HG03520 (cell line): ENCODE results near the gene UCK1.

Source experiments
- ATAC-seq: cut with Tn5 transposase; IDR thresholded peaks from one replicate; pipeline ENCODE4 v1.9.1; 2021; ENCODE audit warnings: mild to moderate bottlenecking, moderate library complexity; ENCODE audit not compliant: unreplicated experiment

The UCK1 gene

DNA sequence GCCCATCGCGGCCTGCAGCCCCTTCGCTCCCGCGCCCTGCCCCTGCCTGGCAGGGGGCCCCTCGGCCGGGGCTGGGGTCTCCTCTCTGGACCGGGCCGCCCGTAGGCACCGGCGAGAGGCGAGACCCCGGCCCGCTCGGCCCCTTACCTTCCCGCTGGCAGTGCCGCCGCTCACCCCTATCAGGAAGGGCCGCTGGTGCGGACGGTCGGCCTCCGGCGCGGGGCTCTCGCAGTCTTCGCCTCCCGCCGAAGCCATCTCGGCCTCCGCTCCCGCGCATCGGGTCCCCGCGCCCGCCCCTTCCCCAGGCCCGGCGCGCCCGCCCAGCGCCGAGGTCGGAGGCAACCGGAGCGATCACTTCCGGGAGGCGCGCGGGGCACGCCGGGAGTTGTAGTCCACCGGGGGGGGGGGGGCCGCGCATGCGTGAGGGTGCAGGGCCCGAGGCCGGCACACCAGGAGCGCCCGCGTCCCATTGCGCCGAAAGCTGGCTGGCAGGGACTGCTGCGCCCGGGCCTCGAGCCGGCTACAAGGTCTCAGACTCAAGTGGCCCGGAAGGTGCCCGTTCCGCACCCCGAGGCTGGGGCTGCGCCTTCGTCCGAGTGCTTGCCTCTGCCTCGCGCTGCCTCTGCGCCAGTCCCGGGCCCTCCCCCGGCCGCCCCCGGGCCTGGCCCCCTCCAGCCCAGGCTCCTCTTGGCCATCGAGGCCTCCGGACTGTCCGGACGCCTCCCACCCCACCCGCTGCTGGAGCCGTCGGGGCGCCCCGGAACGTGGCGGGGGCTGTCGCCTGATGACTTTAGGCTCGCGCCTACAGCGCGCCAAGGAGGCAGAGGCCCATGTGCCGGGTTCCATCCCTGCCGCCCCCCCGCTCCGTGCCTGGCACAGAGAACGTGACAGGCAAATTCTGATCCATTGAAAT lies at the start of gene UCK1:
Gene UCK1, minus strand, starts transcription at position 344 of the 913 bp plus-strand sequence. Its CDS starts 89 bp downstream, at position 255.
- peak; percentile 81 for ATAC-seq

DNA sequence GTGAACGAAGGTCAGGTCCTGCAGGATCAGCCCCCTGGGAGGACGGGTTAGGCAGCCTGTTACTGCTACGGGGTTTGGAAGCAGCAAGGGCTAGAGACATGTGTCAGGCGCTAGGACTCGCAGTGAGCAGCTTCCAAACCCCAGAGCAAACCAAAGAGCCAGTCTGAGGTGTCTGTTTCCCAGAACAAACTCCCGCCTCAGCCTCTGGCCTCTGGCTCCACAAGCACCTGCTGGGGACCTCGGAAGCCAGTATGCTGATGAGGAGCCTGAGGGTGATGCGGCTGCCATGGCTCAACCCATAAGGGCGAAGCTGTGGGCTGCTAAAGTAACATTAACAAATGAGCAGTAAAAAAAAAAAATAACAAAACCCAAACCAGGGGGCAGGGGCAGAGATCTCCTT lies 49.3 kb upstream of the UCK1 start:
- ATAC-seq, result no peak

DNA sequence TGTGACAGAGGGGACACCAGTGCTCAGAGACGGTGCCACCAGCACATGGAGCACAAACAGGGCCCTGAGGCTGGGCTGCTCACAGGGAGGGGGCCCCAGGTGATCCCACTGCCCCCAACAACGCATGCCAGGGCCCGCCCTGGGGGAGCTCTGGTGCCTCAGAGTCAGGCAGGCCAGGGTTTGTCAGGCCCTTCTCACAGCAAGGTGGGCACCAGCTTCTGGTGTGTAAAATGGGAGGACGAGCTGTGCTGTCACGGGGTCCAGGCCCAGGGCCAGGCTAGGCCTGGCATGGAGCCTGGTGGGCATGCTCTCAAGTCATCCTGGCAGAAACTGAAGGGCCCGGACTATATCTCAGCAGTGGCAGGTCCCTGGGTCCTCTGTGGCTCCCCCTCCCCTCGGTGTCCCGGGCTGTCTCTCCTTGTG lies 48.7 kb upstream of the UCK1 start:
- no peak for ATAC-seq

DNA sequence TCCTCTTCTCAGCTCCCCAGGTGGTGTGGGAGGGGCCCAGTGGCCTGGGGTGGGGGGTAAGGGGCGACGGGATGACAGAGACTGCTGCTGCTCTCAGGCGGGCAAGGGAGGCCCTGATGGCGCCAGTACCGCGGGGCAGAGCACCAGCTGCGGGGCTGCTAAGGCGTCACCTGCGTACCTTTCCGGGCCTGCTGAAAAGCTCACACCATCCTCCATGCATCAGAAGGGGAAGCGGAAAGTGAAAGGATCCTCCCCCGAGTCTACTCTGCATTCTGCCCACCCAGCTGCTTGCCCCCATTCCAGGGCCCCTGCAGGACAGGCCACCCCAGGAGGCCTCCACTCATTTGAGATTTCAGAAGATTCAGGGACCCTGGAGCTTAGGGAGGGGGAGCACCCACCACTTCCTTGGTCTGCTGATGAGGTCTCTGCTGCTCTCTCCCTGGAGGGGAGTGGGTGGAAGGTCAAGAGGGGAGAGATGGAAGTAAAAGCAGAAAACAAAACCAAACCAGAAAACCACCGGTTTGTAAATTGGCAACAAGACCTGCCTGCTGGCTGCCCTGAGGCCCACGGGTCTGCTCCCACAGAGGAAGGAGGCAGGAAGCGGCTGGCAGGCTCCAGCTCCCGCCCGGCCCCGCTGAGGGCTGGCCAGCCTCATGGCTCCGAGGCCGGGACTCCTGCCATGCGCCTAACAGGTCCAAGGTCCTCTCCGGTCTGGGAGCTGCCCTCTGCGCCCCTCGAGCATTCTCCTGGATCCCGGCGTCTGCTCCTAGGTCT lies 47.9 kb upstream of the UCK1 start:
- ATAC-seq, result no peak

DNA sequence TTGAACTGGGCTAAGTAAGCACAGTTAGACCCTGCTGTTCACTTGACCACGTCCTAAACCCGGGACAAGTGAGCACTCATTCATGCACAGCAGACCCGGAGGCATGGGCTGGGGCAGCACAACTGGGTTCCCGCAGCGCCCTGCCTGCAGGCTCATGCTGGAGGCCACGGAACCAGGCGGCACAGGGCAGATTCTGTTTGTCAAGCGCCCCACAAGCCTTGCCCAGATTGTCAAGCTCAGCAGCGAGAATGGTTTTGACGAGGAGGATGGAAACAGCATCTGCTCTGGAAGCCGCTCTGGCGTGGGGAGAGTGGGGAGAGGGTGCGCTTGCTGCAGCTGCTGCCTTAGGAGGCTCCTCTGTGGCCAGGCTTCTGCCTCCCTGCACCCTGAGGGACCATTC lies 47.0 kb upstream of the UCK1 start:
- ATAC-seq, result no peak

DNA sequence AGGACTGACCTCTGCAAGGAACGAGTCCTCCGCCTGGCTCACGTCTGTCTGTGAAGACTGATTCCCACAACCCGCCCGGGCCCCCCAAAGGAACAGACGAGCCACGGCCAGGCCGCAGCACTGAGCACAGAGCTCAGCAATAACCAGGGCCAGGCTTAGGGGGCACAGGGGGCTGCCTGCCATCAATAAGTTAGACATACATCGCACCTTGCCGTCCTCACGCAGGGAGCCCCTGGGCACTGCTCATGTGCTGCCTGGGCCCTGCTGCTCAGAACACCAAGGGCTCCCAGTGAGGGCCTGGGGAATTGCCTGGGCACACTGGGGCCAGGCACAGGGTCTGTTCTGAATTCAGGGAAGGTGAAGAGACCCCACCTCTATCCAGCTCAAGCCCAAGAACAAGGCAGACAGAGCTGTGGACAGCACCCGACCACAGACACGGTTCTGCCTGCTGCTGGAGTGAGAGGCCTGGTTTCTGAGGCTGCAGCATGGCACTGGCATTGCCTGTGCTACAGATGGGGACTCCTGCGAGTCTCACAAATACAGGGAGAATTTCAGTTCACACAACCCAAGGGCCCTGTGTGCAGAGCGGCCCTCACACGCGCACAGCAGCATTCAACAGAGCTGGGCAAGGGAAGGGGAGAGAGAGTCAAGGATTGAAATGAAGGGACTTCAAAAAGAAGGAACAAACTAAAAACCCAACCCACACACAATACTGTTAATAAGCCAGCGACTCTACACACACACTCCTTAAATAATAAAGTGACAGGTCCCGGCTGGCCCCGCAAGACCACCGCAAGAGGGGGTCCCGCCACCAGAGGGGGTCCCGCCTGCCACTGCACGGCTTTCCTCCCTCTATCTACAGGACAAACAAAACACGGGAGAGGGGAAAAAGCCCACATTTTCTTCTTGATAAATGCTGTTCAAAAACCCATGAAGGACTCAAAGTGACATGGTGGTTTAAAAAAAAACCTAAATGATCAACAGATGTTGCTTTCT lies 46.2 kb upstream of the UCK1 start:
- ATAC-seq, result no peak

DNA sequence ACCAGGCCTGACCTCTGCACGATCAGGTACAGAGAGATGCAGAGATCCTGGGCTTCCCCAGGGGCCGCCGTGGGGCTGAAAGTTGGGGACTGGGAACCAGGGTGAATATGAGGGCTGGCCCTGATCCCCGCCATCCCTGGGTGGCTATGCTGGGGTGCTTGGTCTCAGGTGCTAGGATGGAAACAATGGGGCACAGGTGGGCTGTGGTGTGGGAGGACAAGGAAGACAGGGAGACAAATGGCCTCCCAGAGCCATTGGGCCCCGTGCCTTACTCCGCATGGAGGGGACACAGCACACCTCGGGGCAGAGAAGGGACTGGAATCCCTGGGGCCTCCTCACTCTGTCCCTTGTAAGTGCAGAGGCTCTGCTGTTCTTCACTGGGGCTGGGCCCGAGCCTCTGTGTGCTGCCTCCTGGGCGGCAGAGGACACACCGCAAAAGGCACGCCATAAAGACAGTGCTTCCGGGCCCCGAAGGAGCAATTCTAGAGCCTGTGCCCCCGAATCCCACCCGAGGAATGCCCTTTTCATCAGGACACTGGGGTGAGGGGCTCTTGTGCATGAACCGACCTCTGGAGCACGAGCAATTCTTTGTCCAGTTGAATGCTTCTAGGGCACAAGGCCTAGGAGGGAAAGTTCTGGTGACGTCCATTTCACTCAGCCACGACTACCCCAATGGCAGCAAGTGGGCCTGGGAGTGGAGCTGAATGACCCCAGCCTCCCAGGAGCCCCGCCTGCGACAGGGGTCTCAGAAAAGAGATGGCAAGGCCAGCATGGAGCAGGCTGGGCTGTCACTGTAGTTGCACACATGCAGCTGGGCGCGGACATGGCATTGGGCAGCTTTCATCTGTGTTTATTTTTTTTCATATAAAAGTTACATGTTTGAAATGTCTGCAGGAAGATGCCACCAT lies 45.1 kb upstream of the UCK1 start:
- ATAC-seq, result no peak

DNA sequence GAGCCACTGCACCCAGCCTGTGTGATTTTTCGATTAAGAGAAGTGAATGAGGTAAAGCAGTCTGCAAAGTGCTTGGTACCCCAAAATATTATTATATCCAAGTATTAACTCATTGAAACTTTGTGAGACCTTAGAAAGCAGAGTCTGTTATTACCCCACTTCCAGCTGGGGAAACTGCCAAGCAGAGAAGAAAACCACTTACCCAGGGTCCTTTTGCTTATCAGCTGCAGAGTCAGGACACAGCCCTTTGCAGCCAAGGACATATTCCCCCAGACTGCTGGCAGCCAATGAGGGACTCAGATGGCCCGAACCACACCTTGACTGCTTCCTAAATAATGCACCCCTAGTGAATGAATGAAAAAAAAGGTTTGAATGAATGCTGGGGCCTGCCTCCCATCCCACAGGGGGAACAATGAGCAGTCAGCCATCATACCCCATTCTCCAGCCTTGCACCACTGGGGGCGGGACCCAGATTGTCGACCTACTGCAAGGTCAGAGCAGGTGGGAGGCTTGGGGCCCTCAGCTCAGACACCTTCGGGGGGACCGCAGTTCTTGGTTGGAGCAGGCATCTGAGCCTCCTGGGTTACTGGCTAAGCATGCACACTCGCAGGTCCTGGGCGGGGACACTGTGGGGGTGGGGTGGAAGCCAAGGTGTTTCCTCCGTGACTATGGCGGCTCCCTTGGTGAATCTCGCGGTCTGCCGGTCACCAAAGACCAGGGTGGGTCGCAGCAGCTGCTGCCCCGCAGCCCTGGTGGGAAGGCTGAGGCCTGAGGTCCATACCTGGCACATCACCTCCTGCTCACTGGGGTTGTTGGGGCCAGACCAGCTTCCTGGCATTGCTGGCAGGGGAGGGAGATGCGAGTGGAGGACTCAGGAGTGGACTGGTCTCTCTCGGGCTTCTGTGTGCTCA lies 43.9 kb upstream of the UCK1 start:
- no peak for ATAC-seq

DNA sequence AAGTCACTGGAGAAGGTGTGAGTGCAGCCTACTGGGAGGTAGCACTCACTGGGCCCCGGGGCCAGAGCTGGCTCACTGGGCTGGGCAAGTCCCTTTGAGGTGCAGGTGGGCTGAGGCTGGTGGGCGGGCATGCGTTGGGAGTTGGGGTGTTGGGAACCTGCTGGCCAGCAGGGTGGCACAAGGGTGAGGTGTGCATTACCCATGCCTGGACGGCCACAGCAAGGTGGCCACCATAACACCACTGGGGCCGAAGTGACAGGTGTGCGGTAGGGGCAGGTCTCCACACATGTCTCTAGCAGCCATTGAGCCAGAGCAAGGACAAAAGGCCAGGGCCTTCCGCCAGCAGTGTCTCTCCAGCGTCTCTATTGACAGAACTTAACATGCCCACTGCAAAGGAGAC lies 36.8 kb upstream of the UCK1 start:
- ATAC-seq, result no peak

DNA sequence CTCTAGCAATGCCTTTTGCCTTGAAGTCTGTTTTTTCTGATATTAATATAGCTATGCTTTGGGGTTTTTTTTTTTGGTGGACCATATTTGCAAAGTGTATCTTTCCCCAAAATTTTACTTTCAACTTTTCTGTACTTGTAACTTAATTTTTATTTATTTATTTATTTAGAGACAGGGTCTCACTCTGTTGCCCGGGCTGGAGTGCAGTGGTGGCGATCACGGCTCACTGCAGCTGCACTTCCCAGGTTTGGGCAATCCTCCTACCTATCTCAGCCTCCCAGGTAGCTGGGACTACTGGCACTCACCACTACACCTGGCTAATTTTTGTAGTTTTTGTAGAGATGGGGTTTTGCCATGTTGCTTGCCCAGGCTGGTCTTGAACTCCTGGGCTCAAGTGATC lies 35.1 kb upstream of the UCK1 start:
- no peak for ATAC-seq

DNA sequence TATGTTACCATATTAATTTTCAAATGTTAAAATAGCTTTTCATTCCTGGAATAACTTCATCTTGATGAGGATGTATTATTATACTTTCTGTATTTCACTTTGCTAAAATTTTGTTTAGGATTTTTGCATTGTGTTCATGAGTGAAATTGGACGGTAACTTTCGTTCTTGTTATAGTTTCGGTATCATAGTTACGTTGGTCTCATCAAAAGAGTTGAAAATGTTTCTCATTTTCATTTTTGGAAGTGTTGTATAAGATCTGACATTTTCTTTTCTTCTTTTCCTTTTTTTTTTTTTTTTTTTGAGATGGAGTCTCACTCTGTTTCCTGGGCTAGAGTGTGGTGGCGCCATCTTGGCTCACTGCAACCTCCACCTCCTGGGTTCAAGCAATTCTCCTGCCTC lies 34.3 kb upstream of the UCK1 start:
- no peak for ATAC-seq

DNA sequence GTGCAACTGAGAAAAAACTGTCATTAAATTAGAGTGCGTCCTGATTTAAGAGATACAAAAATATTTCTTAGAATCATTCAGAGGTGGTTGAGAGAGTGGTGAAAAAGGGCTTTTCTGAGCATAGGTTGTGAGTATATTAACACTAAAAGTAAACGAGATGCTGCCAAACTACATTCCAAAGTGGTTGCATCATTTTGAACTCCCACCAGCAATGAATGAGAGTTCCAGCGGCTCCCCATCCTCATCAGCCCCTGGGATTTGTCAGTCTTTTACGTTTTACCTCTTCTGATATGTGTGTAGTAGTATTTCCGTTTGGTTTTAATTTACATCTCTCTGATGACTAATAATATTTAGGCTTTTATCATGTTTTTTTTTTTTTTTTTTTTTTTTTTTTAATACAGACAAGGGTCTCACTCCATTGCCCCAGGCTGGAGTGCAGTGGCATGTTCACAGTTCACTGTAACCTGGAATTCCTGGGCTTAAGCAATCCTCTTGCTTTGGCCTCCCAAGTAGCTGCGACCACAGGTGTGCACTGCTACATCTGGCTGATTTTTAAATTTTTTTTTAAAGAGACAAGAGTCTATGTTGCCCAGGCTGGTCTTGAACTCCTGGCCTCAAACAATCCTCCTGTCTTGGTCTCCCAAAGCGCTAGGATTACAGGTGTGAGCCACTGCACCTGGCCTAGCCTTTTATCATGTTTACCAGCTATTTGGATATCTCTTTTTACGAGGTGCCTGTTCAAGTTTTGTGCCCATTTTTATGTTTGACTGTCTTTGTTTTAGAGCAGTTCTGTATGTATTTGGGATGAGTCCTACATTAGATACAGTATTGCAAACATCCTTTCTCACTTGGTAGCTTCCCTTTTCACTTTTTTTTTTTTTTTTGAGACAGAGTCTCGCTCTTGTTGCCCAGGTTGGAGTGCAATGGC lies 31.2 kb upstream of the UCK1 start:
- no peak for ATAC-seq

DNA sequence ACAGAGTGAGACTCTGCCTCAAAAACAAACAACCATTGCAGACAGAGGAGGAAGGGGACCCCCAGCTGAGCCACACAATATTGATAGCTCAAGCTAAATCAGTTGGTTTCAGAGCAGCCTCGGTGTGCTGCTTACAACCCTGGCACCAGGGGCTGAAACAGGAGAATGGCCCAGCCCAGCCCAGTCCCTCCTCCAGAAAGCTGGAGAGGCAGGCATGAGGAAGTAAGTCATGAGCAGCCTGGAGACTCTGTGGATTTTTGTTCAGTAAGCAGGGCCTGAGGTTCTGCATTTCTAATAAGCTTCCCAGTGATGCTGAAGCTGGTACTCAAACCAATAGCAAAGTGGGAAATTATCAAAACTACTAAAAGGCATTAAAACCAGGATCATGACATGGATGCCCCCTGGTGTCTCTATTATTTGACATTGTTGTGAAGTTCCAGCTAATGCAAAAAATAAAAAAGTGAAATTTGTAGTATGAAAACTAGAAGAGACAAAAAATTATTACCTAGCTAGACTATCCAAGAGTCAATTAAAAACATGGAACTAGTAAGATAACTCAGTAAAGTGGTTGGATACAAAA lies 28.4 kb upstream of the UCK1 start:
- no peak for ATAC-seq

DNA sequence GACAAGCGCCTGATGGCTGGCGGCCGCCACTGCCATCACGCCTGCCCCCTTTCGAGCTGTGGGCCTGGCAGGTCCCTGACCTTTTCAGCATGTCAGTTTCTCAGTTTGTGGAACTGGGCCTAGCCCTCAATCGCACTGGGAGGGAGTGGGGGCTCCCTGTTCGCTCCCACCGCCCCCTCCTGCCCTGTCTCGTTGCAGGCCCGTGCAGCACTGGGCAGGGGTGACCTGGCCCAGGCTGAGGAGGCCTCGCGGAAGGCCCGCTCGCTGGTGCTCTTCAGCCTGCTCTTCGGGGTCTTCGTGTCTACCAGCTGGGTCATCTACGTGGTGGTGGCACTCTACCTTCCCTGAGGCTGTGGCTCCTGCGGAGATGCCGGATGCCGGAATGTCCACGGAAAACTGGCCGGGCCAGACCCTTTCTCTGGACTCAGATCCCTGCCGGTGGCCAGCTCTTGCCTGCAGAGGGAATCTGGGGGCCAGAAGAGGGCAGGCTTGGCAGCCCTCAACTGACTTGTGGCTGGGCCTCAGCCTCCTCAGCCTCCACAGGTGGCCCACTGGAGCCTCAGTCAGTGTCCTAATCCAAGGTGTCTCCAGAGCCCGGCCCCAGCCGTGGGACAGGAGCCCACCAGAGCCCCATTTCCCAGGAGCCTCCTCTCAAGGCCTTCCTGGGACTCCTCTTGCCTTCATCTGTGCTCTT lies 26.9 kb upstream of the UCK1 start:
- no peak for ATAC-seq

DNA sequence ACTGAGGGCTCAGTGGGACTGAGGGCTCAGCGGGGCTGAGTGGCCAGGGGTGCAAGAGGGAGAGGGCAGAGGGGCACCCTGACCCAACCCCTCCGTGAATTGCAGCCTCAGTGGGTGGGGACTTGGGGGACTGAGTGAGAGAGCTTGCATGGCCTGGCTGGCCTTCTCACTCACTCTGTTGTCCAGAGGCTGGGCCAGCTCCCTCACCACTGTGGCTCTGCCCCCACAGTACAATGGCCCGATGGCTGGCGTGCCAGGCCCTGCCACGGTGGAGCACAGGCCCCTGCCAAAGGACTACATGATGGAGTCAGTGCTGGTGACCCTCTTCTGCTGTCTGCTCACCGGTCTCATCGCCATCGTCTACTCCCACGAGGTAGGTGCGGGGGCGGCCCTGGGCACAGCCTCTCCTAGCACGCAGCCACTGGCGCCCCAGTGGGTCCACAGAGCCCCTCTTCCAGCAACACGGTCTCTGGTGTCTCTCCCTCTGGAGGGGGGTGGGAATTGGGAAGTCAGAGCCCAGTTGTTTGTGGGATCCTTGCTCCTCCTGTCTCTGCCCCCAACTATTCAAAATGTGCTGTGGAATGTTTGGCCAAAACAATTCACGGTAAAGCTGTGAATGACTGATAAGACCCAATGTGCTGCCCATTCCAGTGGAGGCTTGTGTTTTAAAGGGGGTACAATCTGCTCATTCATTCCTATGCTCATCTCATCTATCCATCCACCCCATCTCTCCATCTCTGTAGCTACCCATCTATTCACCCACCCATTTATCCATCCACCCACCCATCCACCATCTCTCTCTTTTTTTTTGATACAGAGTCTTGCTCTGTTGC lies 25.0 kb upstream of the UCK1 start:
- ATAC-seq, result no peak

DNA sequence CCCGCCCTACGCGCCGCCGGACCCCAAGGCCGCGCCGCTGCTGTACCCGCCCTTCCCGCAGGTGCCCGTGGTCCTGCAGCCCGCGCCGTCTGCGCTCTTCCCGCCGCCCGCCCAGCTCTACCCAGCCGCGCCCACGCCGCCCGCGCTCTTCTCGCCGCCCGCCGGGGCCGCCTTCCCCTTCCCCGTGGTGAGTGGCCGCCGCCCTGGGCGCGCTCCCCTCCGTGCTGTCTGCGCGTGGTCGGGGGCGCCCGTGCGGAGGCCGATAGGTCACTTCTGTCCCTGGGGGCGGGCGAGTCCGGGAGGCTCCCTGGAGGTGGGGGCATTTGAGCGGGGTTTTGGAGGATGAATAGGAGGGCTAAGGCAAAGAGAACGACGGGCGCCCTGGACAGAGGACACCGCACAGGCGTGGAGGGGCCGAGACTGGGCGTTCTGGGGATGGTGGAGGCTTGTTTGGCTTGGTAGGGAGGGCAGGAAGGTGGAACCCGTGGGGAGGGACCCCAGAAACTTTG lies 23.8 kb upstream of the UCK1 start:
- ATAC-seq, result no peak
